Measurements from ENCODE around the gene GNMT. TPM values are rescaled to one million over a fixed set of nuclear protein-coding genes. Genes with fewer than 3 reads are reported as not detected.

Gene GNMT
- total and polyA plus RNA-seq, 8 donors: 0.79 to 2.3 (median 0.96) TPM

- Histone ChIP-seq H3K36me3 (no peaks in the 10 kb centered on the region), H3K9me3 (no peaks in the 10 kb centered on the region), H3K4me1 (peaks cover 20 to 55% of the 10 kb centered on the region in 2 donors), H3K27me3 (no peaks in the 10 kb centered on the region), H3K4me3 (no peak overlapping the region), H3K27ac (no peak overlapping the region)
- no peak for DNase-seq
- TF ChIP-seq CTCF (IDR thresholded peaks at IDR 0.05): no peak
- intact Hi-C loops (cut with DNase I): no loop called here
- no peak for ATAC-seq
Observed at GRCh38 chr6:42981836-42982235, 21.3 kb downstream of the GNMT start.

GRCh38 chr6:42984001-42984923 is 23.7 kb downstream of the GNMT start, which contains the start of gene PPP2R5D:
TSS of gene PPP2R5D (plus strand) at chr6:42984570. CDS start at chr6:42984678, 108 bp downstream.
- Histone ChIP-seq H3K9me3 (no peaks in the 10 kb centered on the region), H3K27ac (peak within 1 kb of the TSS; percentile 69 to 87), H3K4me3 (peak within 1 kb of the TSS; percentile 85 to 96), H3K36me3 (peaks cover 0 to 4% of the 10 kb centered on the region in 2 donors), H3K27me3 (no peaks in the 10 kb centered on the region), H3K4me1 (peaks cover 22 to 53% of the 10 kb centered on the region in 2 donors)
- ATAC-seq (peak; percentile 96), DNase-seq (peak; percentile 95 to 98 (median 97))
- peak in 1 of 2 donors; percentile 15 for TF ChIP-seq CTCF (IDR thresholded peaks at IDR 0.05)
- intact Hi-C loops (cut with DNase I): no loop called here

GRCh38 chr6:42984924-42985475 is 24.4 kb downstream of the GNMT start:
- peak in 2 of 4 donors; percentile 38 to 55 for DNase-seq
- peaks cover 0 to 10% of the 10 kb centered on the region in 2 donors for H3K36me3 ChIP-seq
- no peaks in the 10 kb centered on the region for H3K9me3 ChIP-seq
- intact Hi-C loops (cut with DNase I): no loop called here
- H3K27ac ChIP-seq: peak overlapping the region; percentile 69 to 87
- H3K4me3 ChIP-seq: peak overlapping the region; percentile 85 to 96
- no peak for TF ChIP-seq CTCF (IDR thresholded peaks at IDR 0.05)
- H3K27me3 ChIP-seq: no peaks in the 10 kb centered on the region
- peak; percentile 6 for ATAC-seq
- H3K4me1 ChIP-seq: peaks cover 17 to 46% of the 10 kb centered on the region in 2 donors

DNA sequence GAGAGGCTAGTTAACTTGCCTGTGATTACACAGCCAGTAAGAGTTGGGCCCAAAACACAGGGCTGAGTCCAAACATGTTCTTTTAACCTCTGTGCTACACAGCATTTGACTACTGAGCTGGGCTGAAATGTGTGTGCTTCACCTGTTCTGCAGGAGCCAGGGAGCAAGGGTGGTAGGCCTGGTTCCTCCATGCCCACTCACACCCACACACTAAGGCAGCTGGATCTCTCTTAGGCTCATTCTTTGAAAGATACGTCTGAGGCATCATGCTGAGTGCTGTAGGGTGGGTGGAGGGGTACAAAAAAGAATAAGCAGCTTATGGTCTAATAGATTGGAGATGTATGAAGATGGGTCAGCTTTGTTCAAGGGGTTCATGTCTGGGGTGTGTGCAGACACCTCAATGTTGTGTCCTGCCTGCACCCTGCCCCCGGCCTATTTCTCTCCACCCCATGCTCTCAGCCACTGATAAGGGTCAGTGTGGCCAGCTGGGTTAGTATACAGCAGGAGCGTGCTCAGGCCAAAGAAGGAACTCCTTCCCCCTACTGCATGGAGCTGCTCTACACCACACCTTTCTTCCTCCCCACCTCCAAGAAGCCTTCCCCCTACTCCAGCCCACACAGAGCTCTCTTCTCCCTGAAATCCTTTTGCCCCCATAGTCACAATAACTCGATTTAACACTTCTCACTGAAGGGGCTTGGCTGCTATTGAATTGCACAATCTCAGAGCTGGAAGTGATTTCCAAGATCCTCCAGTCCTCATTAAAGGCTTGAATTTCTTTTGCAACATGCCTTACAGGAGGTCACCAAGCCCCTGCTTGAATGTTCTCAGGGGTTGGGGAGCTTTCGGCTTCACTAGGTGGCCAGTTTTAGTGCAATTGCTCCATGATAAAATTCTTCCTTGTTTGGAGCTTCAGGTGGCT is 27.2 kb downstream of the GNMT start:
- ATAC-seq (no peak), DNase-seq (peak in 2 of 4 donors; percentile 20 to 35)
- H3K27ac ChIP-seq: no peak overlapping the region

More for the DNA sequence above, 27.2 kb downstream of the GNMT start:
- H3K27me3 ChIP-seq: no peaks in the 10 kb centered on the region
- peaks cover 0 to 30% of the 10 kb centered on the region in 2 donors for H3K36me3 ChIP-seq
- H3K4me1 ChIP-seq: peaks cover 17 to 44% of the 10 kb centered on the region in 2 donors
- intact Hi-C loops (cut with DNase I): no loop called here
- H3K9me3 ChIP-seq: no peaks in the 10 kb centered on the region
- TF ChIP-seq CTCF (IDR thresholded peaks at IDR 0.05): no peak
- no peak overlapping the region for H3K4me3 ChIP-seq
